ENCODE data around the gene UPF3A. TPM values are rescaled to one million over a fixed set of nuclear protein-coding genes. Genes with fewer than 3 reads are reported as not detected.

UPF3A gene
- total and polyA plus RNA-seq, 10 of the 15 experiments (the other 5 are each of a cell fraction or from before 2014, with no cell fraction given): 18.6 to 61.5 (median 43.3) TPM

- POLR2A ChIA-PET: no interaction called here
- TF ChIP-seq PML (IDR thresholded peaks at IDR 0.05; ENCODE audit: low read length) (no peak), CUX1 (IDR thresholded peaks at IDR 0.05; ENCODE audit: insufficient replicate concordance, low read depth, low read length) (no peak), PAX5 (IDR thresholded peaks at IDR 0.05; ENCODE audit: borderline replicate concordance, low read depth, low read length) (no peak), EP300 (IDR thresholded peaks at IDR 0.05; ENCODE audit: borderline replicate concordance in 1 of 2, control insufficient read depth in 1 of 2, low read depth in 2 of 2, low read length in 2 of 2) (no peak), MYC (IDR thresholded peaks at IDR 0.05; ENCODE audit: insufficient read depth, insufficient read length, insufficient replicate concordance, low read length, severe bottlenecking) (no peak), PKNOX1 (IDR thresholded peaks at IDR 0.05) (no peak), SRF (IDR thresholded peaks at IDR 0.05; ENCODE audit: low read depth in 2 of 2, low read length in 2 of 2) (no peak), MEF2B (IDR thresholded peaks at IDR 0.05; ENCODE audit: partially characterized antibody, poor library complexity, severe bottlenecking) (no peak), NR2F1 (conservative IDR thresholded peaks at IDR 0.05) (no peak), CBX5 (IDR thresholded peaks at IDR 0.05; ENCODE audit: low read depth) (no peak), RAD21 (IDR thresholded peaks at IDR 0.05; ENCODE audit: insufficient read depth, low read depth, low read length) (no peak), CHD2 (IDR thresholded peaks at IDR 0.05; ENCODE audit: borderline replicate concordance, low read depth, low read length) (no peak), MAX (IDR thresholded peaks at IDR 0.05; ENCODE audit: low read depth, low read length) (no peak)
These were observed 49.5 kb upstream of the UPF3A start for GRCh38 chr13:114231886-114232285.

More at GRCh38 chr13:114231886-114232285, 49.5 kb upstream of the UPF3A start:
- ChIA-PET SMC1A (ENCODE audit: uncharacterized antibody, unreplicated experiment) (no interaction called here), RAD21 (ENCODE audit: unreplicated experiment) (no interaction called here), CTCF (no interaction called here)
- in situ Hi-C loops (cut with MboI): no loop called here
- Histone ChIP-seq H3K36me3 (ENCODE audit: control insufficient read depth in 2 of 2, insufficient read depth in 2 of 2, low read length in 1 of 2) (0 out of 4 replicates have a peak, but pooled peaks cover 0 to under 1% of the 10 kb centered on the region in 2 experiments), H3K9ac (ENCODE audit: control insufficient read depth, insufficient read depth, low read length) (no peak overlapping the region), H4K20me1 (ENCODE audit: control insufficient read depth, insufficient read depth) (no peaks in the 10 kb centered on the region), H3K27me3 (replicated peaks in 1 of 2; ENCODE audit: control insufficient read depth in 2 of 2, insufficient read depth in 2 of 2, low read length in 1 of 2) (0 out of 4 replicates have a peak, but pooled peaks cover 0 to 8% of the 10 kb centered on the region in 2 experiments), H2AFZ (ENCODE audit: control insufficient read depth, low read depth, low read length) (no peak overlapping the region), H3K4me3 (no peak overlapping the region), H3K27ac (ENCODE audit: control insufficient read depth, insufficient read depth) (no peak overlapping the region), H3K9me3 (replicated peaks; ENCODE audit: control insufficient read depth, insufficient read depth, low read length) (no peaks in the 10 kb centered on the region), H3K79me2 (ENCODE audit: control insufficient read depth, insufficient read depth, low read length) (peaks cover 20% of the 10 kb centered on the region), H3K4me1 (ENCODE audit: control insufficient read depth, insufficient read depth, low read length) (no peaks in the 10 kb centered on the region; the same call in 1 of the 2 replicates), H3K4me2 (ENCODE audit: control insufficient read depth, insufficient read depth) (no peak overlapping the region)
- FAIRE-seq (no peak), DNase-seq (ENCODE audit: low read depth, low spot score) (no peak), ATAC-seq (no peak)
- no TSS peak for BruUV-seq (replicated peaks)
- 47% methylated on average over 8 of the region's 8 CpGs for WGBS (ENCODE audit: insufficient coverage, insufficient replicate concordance, low lambda C conversion rate, missing lambda C conversion rate)
- intact Hi-C loops (cut with micrococcal nuclease; ENCODE audit: unreplicated experiment): no loop called here

Measured in GM12878 (cell line).